SK-N-SH (cell line): ENCODE measurements around the gene SEC23IP. TPM values are rescaled to one million over a fixed set of nuclear protein-coding genes. Genes with fewer than 3 reads are reported as not detected.

Experiments used
- CTCF ChIA-PET: fragments of 300-600, 350-600 bp; formaldehyde crosslinking; extraction: SDS; loops from one replicate; lab custom pipeline; 2021; lab: Yijun Ruan, JAX
- POLR2A ChIA-PET: fragments of 350-600 bp; sonication (Branson Sonifier 250); formaldehyde crosslinking; extraction: SDS; loops from one replicate; lab custom pipeline; 2020; ENCODE audit warnings: antibody characterized with exemption, inconsistent platforms; lab: Yijun Ruan, JAX
- DNase-seq: peaks from one replicate; pipeline ENCODE4 v3.0.0; 2012
- H2AFZ ChIP-seq: fragments of 200-600 bp; sonication (generic); 2 replicates; pipeline ENCODE4 v1.8.1; 2016; ENCODE audit warnings: antibody characterized with exemption, mild to moderate bottlenecking, low read depth
- H3F3A ChIP-seq: fragments of 200-600 bp; sonication (generic); replicated peaks from 2 replicates; pipeline ENCODE3; 2016; ENCODE audit warnings: antibody characterized with exemption, mild to moderate bottlenecking; ENCODE audit not compliant: insufficient read depth
- H3K27ac ChIP-seq, 2 experiments: fragments of 200-500 bp in 1 of 2; fragments of 200-600 bp in 1 of 2; sonication (Bioruptor generic) in 1 of 2; sonication (generic), shearing (Covaris generic) in 1 of 2; 2 replicates each; pipeline versions ENCODE4 v1.5.1 to v1.6.1; 2014 to 2016; ENCODE audit warnings: low read depth in 2 of 2, inconsistent platforms in 1 of 2, low read length in 1 of 2, mild to moderate bottlenecking in 1 of 2, mixed read lengths in 1 of 2
- H3K27me3 ChIP-seq: fragments of 200-600 bp; sonication (generic), shearing (Covaris generic); 2 replicates; pipeline ENCODE4 v1.6.1; 2016; ENCODE audit warnings: mixed run types; ENCODE audit not compliant: insufficient read depth
- H3K36me3 ChIP-seq, 2 experiments: fragments of 200-500 bp in 1 of 2; fragments of 200-600 bp in 1 of 2; sonication (Bioruptor generic) in 1 of 2; sonication (generic) in 1 of 2; replicated peaks in 1 of 2; 2 replicates each; pipeline versions ENCODE3 to v1.5.1; 2014 to 2016; ENCODE audit warnings: low read length in 1 of 2, mild to moderate bottlenecking in 1 of 2; ENCODE audit not compliant: insufficient read depth in 2 of 2, control insufficient read depth in 1 of 2
- H3K4me1 ChIP-seq, 2 experiments: fragments of 200-500 bp in 1 of 2; fragments of 200-600 bp in 1 of 2; sonication (Bioruptor generic) in 1 of 2; sonication (generic), shearing (Covaris generic) in 1 of 2; 2 replicates each; pipeline versions ENCODE4 v1.5.1 to v1.6.1; 2014 to 2016; ENCODE audit warnings: low read depth in 1 of 2, low read length in 1 of 2, mixed run types in 1 of 2; ENCODE audit not compliant: insufficient read depth in 2 of 2, control insufficient read depth in 1 of 2
- H3K4me2 ChIP-seq: fragments of 200-600 bp; sonication (generic), shearing (Covaris generic); 2 replicates; pipeline ENCODE4 v1.6.1; 2017; ENCODE audit warnings: mixed run types
- H3K4me3 ChIP-seq, 2 experiments: fragments of 200-500 bp in 1 of 2; fragments of 200-600 bp in 1 of 2; sonication (Bioruptor generic) in 1 of 2; sonication (generic), shearing (Covaris generic) in 1 of 2; 2 replicates each; pipeline versions ENCODE4 v1.5.1 to v1.8.1; 2014 to 2016; ENCODE audit warnings: low read depth in 2 of 2, inconsistent platforms in 1 of 2, low read length in 1 of 2, mild to moderate bottlenecking in 1 of 2, mixed read lengths in 1 of 2, moderate library complexity in 1 of 2
- H3K79me2 ChIP-seq: fragments of 200-600 bp; sonication (generic); 2 replicates; pipeline ENCODE4 v1.8.1; 2017; ENCODE audit warnings: mild to moderate bottlenecking; ENCODE audit not compliant: insufficient read depth
- H3K9ac ChIP-seq: fragments of 200-600 bp; sonication (generic); 2 replicates; pipeline ENCODE4 v1.6.1; 2017; ENCODE audit warnings: mixed run types
- H3K9me2 ChIP-seq: fragments of 200-600 bp; sonication (generic); 2 replicates; pipeline ENCODE4 v1.6.1; 2017; ENCODE audit warnings: mixed run types
- H3K9me3 ChIP-seq: fragments of 200-600 bp; sonication (generic); 2 replicates; pipeline ENCODE4 v1.6.1; 2017; ENCODE audit warnings: mixed run types, mild to moderate bottlenecking, moderate library complexity
- H4K20me1 ChIP-seq: fragments of 200-600 bp; sonication (generic); 2 replicates; pipeline ENCODE4 v1.6.1; 2017; ENCODE audit warnings: mild to moderate bottlenecking, mixed run types; ENCODE audit not compliant: insufficient read depth
- CHD2 ChIP-seq: fragments of 150-350 bp; IDR thresholded peaks from 2 replicates; pipeline ENCODE4 v1.6.1; 2018; ENCODE audit warnings: low read length; ENCODE audit not compliant: partially characterized antibody
- ELF1 ChIP-seq: IDR thresholded peaks from 2 replicates; pipeline ENCODE4 v1.4.0; 2012
- EP300 ChIP-seq, 2 experiments: IDR thresholded peaks; 2 replicates each; pipeline versions ENCODE4 v1.4.0 to v1.6.1; 2012; ENCODE audit warnings: borderline replicate concordance in 1 of 2, low read depth in 1 of 2, low read length in 1 of 2
- EZH2phosphoT487 ChIP-seq: fragments of 200-600 bp; sonication (generic); IDR thresholded peaks from 2 replicates; pipeline ENCODE4 v1.6.1; 2017; ENCODE audit warnings: low read depth, mixed run types, mild to moderate bottlenecking, antibody characterized with exemption, moderate library complexity, borderline replicate concordance
- GABPA ChIP-seq: IDR thresholded peaks from 2 replicates; pipeline ENCODE4 v1.4.0; 2012; ENCODE audit warnings: low read depth, mild to moderate bottlenecking
- GATA2 ChIP-seq: sonication (generic); formaldehyde crosslinking; IDR thresholded peaks from 2 replicates; pipeline ENCODE4 v1.5.0; 2020; ENCODE audit warnings: mild to moderate bottlenecking, missing genetic modification reagents
- MAX ChIP-seq: IDR thresholded peaks from 2 replicates; pipeline ENCODE4 v1.4.0; 2012; ENCODE audit warnings: low read depth
- MXI1 ChIP-seq: IDR thresholded peaks from 2 replicates; pipeline ENCODE4 v1.6.1; 2012; ENCODE audit warnings: mild to moderate bottlenecking, low read depth, low read length, improper control_type of control experiment
- NRF1 ChIP-seq: IDR thresholded peaks from 2 replicates; pipeline ENCODE4 v1.6.1; 2012; ENCODE audit warnings: low read depth, mild to moderate bottlenecking, low read length
- POLR2AphosphoS5 ChIP-seq: IDR thresholded peaks from 2 replicates; pipeline ENCODE4 v1.6.1; 2012; ENCODE audit warnings: low read depth, low read length
- RCOR1 ChIP-seq: fragments of 150-350 bp; IDR thresholded peaks from 2 replicates; pipeline ENCODE4 v1.6.1; 2017; ENCODE audit warnings: antibody characterized with exemption, low read length
- RFX5 ChIP-seq: IDR thresholded peaks from 2 replicates; pipeline ENCODE4 v1.6.1; 2012; ENCODE audit warnings: mild to moderate bottlenecking, improper control_type of control experiment, low read length
- RXRA ChIP-seq: IDR thresholded peaks from 2 replicates; pipeline ENCODE4 v1.4.0; 2012; ENCODE audit warnings: low read depth, mild to moderate bottlenecking, borderline replicate concordance
- TAF1 ChIP-seq: IDR thresholded peaks from 2 replicates; pipeline ENCODE4 v1.6.1; 2012; ENCODE audit warnings: low read depth, mild to moderate bottlenecking, low read length, moderate library complexity, borderline replicate concordance
- TCF12 ChIP-seq: IDR thresholded peaks from 2 replicates; pipeline ENCODE4 v1.4.0; 2012
- USF2 ChIP-seq: fragments of 150-350 bp; IDR thresholded peaks from 2 replicates; pipeline ENCODE4 v1.6.1; 2017; ENCODE audit warnings: antibody characterized with exemption, low read length, low read depth, borderline replicate concordance
- YY1 ChIP-seq: IDR thresholded peaks from 2 replicates; pipeline ENCODE4 v1.4.0; 2012; ENCODE audit warnings: low read depth, mild to moderate bottlenecking
- WGBS: methylation state at CpG from one replicate; pipeline ENCODE4 v1.1.6; 2017; ENCODE audit warnings: low lambda C conversion rate; 5-methylcytosine and 5-hydroxymethylcytosine counted together
- polyA plus RNA-seq, 3 experiments: library from polyadenylated mRNA; depleted of rRNA; stranded (reverse); fragments of >200 nt; gene quantifications; 2 replicates each; pipeline ENCODE4 v1.2.3, GENCODE V29; 2012
- TF ChIP-seq, protein P1 (sequence below): IDR thresholded peaks from 2 replicates; pipeline ENCODE4 v1.6.1; 2012; ENCODE audit warnings: mild to moderate bottlenecking, low read depth, low read length, moderate library complexity
- TF ChIP-seq, protein P2 (sequence below): fragments of 150-350 bp; IDR thresholded peaks from 2 replicates; pipeline ENCODE4 v1.6.1; 2016; ENCODE audit warnings: mild to moderate bottlenecking, low read depth, low read length
- TF ChIP-seq, protein P3 (sequence below): IDR thresholded peaks from 2 replicates; pipeline ENCODE4 v1.4.0; 2012; ENCODE audit warnings: low read depth, borderline replicate concordance

SEC23IP gene
- polyA plus RNA-seq, 1 of the 3 experiments (the other 2 are of a cell fraction): 23.8 TPM

DNA sequence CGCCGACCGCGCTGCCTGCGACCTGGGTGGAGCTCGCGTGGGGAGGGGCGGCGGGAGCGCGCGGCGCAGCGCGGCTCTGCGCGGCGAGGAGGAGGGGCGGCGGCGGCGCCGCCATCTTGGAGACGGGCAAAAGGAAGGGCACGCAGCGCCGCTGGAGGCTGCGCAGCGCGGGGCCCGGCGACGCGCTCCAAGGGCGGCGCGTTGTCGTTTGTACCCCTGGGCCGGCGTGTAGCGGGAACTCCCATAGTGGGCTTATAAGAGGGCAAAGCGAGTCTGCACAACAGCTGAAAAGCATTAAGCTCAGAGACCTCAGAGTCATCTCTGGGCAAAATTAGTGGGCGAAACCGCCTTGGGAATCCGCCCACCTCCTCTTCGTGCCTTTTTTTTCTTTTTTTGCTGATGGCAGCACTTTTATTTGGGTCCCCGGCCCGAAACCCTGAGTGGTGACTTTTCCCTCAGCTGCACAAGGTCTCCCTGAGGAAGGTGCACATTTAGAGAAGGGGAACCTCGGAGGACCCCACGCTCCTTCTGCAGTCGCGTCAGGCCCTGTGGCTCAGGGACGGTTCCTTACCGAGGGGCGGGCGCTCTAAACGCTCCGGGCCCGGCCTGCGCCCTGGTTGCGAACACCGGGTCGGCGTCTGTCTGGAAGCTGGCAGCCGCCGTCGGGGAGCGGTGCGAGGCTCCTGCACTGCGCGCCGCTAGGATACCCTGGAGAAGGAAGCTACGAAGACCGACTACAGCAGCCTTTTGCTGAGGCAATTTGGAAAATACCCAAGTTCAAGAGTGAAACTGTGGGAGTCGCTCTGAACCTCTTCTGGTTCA is 19.5 kb upstream of the SEC23IP start:
- DNase-seq: peak; percentile 95
- H3K27me3 ChIP-seq: no peaks in the 10 kb centered on the region
- WGBS: 12% methylated on average over 40 of the region's 75 CpGs
- TF ChIP-seq TAF1 (peak; percentile 72; the same call in 1 of the 2 replicates), NRF1 (peak; percentile 87), RXRA (no peak), USF2 (no peak), CHD2 (peak; percentile 75), EP300 (IDR thresholded peaks at IDR 0.05; ENCODE audit: borderline replicate concordance in 1 of 2, low read depth in 1 of 2, low read length in 1 of 2) (no peak), TCF12 (peak; percentile 8; the same call in 1 of the 2 replicates), YY1 (peak; percentile 96), RCOR1 (0 out of 2 replicates have a peak, but pooled peaks have one; percentile 11), ELF1 (peak; percentile 21; the same call in 1 of the 2 replicates), MAX (peak; percentile 76), GATA2 (no peak), EZH2phosphoT487 (no peak), GABPA (peak; percentile 44; the same call in 1 of the 2 replicates), RFX5 (no peak; the same call in 1 of the 2 replicates), MXI1 (peak; percentile 76; the same call in 1 of the 2 replicates), POLR2AphosphoS5 (peak; percentile 89)
- TF ChIP-seq, protein P1, sequence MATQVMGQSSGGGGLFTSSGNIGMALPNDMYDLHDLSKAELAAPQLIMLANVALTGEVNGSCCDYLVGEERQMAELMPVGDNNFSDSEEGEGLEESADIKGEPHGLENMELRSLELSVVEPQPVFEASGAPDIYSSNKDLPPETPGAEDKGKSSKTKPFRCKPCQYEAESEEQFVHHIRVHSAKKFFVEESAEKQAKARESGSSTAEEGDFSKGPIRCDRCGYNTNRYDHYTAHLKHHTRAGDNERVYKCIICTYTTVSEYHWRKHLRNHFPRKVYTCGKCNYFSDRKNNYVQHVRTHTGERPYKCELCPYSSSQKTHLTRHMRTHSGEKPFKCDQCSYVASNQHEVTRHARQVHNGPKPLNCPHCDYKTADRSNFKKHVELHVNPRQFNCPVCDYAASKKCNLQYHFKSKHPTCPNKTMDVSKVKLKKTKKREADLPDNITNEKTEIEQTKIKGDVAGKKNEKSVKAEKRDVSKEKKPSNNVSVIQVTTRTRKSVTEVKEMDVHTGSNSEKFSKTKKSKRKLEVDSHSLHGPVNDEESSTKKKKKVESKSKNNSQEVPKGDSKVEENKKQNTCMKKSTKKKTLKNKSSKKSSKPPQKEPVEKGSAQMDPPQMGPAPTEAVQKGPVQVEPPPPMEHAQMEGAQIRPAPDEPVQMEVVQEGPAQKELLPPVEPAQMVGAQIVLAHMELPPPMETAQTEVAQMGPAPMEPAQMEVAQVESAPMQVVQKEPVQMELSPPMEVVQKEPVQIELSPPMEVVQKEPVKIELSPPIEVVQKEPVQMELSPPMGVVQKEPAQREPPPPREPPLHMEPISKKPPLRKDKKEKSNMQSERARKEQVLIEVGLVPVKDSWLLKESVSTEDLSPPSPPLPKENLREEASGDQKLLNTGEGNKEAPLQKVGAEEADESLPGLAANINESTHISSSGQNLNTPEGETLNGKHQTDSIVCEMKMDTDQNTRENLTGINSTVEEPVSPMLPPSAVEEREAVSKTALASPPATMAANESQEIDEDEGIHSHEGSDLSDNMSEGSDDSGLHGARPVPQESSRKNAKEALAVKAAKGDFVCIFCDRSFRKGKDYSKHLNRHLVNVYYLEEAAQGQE: no peak
- TF ChIP-seq, protein P2, sequence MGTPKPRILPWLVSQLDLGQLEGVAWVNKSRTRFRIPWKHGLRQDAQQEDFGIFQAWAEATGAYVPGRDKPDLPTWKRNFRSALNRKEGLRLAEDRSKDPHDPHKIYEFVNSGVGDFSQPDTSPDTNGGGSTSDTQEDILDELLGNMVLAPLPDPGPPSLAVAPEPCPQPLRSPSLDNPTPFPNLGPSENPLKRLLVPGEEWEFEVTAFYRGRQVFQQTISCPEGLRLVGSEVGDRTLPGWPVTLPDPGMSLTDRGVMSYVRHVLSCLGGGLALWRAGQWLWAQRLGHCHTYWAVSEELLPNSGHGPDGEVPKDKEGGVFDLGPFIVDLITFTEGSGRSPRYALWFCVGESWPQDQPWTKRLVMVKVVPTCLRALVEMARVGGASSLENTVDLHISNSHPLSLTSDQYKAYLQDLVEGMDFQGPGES: no peak
- TF ChIP-seq, protein P3, sequence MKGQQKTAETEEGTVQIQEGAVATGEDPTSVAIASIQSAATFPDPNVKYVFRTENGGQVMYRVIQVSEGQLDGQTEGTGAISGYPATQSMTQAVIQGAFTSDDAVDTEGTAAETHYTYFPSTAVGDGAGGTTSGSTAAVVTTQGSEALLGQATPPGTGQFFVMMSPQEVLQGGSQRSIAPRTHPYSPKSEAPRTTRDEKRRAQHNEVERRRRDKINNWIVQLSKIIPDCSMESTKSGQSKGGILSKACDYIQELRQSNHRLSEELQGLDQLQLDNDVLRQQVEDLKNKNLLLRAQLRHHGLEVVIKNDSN: peak; percentile 44; the same call in 1 of the 2 replicates
- ChIA-PET CTCF (interaction anchor here (1.2 to 7.5 kb wide), 5 partner anchors 13 to 186 kb away, joined by 4 to 68 read pairs (median 23); partner anchors contain the start of gene SEC23IP), POLR2A (interaction anchor here (0.6 to 3.4 kb wide), 8 partner anchors 10 to 579 kb away, joined by 3 to 18 read pairs (median 5); partner anchors contain the start of genes INPP5F and SEC23IP)
- H3K79me2 ChIP-seq: peaks cover 42% of the 10 kb centered on the region
- H3K4me3 ChIP-seq: peak overlapping the region; percentile 79 to 88
- peak overlapping the region; percentile 76 for H3K9ac ChIP-seq
- peaks cover 5% of the 10 kb centered on the region for H3F3A ChIP-seq
- H3K4me1 ChIP-seq: peaks cover 5 to 11% of the 10 kb centered on the region in 2 experiments; a peak in 3 of 4 replicates
- peak overlapping the region; percentile 88 for H2AFZ ChIP-seq
- H3K9me2 ChIP-seq: no peaks in the 10 kb centered on the region
- H3K9me3 ChIP-seq: no peaks in the 10 kb centered on the region
- no peaks in the 10 kb centered on the region for H3K36me3 ChIP-seq
- peak overlapping the region; percentile 43 to 94 for H3K27ac ChIP-seq
- H3K4me2 ChIP-seq: peak overlapping the region; percentile 89
- H4K20me1 ChIP-seq: peaks cover 38% of the 10 kb centered on the region
